Activated gamma-delta T cell (primary cell): ENCODE results near the gene TTLL10.

Experiments
- DNase-seq: peaks from one replicate; lab custom pipeline; 2025; lab: John Stamatoyannopoulos, UW

The TTLL10 gene

DNA sequence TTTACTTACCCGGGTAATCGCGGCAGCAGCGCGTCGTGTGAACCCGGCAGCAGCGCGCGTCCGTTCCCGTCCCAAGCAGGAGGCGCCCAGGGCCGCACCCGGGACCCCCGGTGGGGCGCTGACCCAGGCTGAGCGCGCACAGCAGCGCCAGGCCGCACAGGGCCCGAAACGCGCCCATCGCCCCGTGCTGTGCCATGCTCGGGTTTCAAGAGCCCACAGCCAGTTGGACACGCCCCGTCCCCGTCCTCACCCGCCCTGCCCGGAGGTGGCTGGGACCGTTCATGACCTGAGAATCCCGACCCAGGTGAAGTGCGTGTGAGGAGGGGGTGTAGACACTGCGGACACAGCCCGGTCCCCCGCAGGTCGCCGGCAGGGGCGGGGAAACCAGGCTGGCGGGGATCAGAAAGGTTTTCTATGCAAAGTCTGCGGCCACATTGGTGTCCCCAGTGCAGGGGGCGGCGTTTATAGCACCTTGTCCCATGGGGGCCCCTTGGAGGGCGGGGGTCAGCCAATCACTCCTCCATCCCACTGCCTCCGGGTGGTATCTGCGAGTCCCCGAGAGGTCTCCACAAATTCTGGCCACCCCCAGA lies 32.8 kb downstream of the TTLL10 start, which contains the start of gene TNFRSF18:
Gene TNFRSF18 (minus strand): TSS at position 217 of the 590 bp plus-strand sequence. CDS start 21 bp downstream, at position 196.
- no peak for DNase-seq

DNA sequence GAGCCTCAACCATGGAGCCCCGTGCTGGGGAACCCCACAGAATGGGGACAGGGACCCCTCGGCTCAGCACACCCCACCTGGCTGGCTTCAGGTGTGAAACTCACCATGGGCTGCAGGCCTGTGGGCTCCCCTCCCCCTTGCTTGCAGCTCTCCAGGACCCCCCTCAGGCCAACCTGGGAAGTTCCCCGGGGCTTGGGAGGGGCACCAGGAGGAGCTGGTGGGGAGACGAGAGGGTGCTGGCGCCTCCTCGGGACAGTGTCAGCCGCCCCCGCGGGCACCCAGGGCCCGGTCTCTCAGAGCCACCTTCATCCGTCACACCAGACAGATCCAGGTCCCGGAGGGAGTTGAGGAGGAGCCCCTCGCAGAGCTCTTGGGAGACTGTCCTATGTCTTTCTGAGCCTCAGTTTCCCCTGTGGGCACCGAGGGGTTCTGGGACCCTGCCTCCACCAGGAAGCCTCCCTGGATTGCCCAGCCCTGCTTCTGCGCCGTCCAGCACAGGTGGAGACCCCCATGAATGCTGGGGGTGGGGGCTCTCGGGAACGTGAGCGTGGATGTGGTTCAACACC lies 33.4 kb downstream of the TTLL10 start:
- no peak for DNase-seq

DNA sequence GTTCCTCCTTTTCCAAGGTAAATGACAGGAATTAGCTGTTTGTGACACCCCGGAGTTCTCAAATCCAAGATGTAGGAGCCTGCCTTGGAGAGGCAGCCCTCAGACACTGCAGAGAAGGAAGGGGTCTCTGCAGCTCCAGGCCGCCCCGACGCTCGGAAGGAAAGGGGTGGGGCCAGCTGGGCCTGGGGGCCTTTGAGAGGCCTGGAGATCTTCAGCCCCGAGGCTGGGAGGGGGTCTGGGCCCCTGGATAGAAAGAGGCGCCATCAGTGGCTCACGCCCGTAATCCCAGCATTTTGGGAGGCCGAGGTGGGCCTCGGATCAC lies 33.9 kb downstream of the TTLL10 start:
- no peak for DNase-seq

DNA sequence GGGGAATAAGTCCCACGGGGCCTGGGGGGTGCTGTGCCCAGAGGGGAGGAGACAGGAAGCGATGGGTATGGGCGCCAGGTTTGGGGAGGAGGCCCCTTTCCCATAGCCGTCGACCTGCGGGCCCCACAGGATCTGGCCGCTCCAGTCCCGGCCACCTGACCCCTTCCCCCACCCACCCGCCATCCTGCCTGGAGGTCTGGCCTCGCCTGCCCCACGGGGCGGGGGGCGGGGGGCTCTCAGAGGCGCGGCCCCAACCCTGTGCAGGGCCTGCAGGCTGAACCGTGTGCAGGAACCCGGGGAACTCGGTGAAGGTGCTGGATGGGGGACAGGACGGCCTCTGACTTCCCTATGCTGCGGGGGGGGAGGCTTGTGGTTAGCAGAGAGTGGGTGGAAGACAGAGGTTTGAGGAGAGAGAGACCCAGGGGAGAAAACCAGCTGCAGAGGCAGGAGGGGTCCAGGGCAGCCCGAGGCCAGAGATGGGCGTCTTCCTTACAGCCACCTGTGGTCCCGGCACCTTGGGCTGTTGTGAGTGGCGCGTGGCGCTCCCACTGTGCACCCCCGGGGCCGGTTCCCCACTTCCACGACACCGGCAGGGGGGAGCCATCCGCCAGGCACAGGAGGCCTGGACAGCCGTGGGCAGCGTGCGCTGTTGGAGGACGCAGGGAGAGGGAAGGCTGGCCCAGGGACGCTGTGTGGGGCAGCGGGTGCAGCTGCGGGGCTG lies 35.2 kb downstream of the TTLL10 start:
- no peak for DNase-seq

DNA sequence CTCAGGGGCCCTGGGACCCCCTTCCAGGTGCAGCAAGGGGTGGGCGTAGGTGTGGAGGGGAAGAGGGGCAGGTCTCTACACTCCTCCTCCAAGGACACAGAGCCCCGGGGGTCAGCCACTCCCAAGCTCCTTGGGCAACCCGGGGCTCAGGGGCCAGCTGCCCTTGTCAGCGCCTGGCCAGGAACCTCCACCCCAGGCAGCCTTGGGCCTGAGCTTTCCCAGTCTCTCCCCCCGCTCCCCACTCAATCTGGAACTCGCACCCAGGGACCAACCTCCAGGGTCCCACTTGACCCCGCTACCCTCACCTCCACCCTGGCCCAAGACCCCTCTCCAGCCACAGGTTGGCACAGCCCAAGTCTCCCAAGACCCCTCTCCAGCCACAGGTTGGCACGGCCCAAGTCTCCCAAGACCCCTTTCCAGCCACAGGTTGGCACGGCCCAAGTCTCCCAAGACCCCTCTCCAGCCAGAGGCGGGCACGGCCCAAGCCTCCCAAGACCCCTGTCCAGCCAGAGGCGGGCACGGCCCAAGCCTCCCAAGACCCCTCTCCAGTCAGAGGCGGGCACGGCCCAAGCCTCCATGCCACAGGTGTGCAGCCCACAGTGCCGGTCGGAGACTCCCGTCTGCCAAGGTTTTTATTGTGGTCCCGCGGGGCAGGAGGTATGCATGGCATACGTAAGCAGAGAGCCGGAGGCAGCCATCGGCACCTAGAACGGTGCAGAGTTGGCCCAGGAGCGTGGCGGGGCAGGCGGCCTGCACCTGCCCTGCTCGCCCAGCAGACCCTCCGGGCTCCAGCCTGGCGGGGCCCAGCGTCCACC lies 37.3 kb downstream of the TTLL10 start:
- no peak for DNase-seq

DNA sequence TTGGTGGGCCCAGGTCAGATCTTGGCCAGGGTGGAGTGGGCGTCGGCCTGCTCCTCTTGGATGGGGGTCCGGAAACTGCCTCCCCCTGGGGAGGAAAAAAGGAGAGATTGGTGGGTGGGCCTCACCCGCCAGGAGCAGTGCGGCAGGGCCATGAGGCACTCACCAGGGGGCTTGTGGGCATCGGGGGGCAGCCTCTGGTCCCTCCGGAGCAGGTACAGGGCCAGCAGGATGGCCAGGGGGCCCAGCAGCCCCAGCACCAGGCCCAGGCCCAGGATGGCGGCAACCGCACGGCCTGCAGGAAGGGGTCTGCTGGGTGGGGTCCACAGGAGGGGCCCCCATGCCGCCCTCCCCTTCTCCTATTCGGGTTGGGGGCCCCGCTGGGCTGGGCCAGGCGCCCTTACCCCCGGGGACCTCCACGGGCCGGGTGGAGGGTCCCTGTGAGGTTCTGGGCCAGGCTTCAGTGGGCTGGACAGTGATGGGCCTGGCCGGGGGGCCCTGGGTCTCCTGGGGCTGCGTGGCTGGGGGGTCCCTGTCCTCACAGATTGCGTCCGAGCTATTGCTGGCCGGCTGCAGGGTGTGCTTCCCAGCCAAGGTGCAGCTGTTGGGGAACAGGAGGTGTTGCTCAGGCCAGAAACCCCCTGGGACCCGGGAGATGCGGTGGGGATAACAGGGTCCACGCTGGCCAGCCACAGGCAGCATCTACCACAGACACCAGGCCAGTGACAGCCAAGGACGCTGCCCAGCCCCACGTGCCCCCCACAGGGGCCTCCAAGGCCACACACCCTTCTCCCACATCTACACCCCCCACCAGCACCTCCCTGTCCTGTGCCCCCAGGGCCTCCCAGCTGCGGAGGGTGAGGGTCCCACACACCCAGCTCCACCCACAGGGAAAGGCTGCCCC lies 38.1 kb downstream of the TTLL10 start:
- no peak for DNase-seq

DNA sequence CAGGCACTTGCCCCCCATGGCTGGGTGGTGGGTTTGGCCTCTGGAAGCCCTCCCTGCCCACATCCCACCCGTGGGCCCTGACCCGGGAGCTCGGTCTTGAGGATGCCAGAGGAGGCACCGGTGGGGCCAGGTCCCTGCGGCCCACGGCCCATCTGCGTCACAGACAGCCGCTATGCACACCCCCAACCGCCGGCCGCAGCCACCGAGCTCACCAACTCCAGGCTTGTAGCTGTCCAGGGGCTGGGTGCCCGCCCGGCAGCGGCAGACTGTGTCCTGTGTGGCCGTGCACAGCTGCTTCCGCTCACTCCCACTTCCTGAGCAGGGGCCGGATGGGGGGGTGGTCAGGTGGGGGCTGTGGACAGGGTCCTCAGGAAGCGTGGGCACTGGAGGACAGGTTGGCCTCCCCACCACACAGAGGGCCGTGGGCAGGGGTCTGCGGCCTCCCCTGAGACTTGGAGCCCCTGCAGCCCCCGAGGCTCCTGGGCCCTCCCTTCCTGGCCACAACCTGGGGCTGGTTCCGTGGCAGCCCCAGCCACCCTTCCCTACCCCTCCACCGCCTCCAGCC lies 39.2 kb downstream of the TTLL10 start:
- peak; percentile 70 for DNase-seq

DNA sequence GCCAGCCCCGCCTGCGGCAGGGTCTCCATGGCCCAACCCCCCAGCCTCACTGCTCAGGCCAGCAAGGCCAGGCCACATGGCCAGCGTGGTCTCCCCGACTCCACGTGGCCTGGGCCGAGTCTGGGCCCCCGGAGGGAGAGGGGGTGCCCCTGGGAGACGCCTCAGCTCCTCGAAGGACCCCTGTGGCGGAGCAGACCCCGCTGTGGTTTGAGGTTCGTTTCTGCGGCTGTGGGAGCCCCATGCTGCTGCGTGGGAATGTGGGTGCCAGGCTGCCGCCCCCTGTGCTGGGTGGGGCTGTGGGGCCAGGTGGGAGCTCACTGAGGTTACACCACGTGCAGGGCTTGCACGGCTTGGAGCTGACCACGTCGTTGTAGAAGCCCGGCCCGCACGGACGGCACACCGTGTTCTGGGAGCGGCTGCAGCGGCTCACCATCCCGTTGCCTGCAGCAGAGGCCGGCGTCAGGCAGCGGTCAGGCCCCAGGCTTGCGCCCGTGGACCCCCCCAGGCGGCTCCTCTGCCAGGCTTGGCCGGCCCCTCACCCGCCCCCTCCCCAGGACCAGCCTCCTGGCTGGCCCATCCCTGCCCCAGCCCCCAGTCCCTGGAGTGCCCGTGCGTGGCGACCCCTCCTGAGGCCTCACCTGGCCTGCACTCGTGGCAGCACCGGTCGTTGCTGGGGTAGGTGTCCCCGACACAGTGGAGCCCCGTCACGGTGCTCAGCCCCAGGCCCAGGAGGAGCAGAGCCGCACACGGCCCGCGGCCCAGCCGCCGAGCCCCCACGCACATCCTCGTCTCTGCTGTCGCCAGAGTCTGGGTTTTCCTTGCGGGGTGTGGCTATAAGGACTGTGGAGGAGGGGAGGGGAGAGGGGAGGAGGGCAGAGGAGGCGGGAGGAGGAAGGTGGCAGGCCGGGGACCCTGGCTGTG lies 39.9 kb downstream of the TTLL10 start, which contains the start of gene TNFRSF4:
Gene TNFRSF4 (minus strand): TSS at position 809 of the 921 bp plus-strand sequence. CDS start 26 bp downstream, at position 783.
- peak; percentile 45 for DNase-seq

DNA sequence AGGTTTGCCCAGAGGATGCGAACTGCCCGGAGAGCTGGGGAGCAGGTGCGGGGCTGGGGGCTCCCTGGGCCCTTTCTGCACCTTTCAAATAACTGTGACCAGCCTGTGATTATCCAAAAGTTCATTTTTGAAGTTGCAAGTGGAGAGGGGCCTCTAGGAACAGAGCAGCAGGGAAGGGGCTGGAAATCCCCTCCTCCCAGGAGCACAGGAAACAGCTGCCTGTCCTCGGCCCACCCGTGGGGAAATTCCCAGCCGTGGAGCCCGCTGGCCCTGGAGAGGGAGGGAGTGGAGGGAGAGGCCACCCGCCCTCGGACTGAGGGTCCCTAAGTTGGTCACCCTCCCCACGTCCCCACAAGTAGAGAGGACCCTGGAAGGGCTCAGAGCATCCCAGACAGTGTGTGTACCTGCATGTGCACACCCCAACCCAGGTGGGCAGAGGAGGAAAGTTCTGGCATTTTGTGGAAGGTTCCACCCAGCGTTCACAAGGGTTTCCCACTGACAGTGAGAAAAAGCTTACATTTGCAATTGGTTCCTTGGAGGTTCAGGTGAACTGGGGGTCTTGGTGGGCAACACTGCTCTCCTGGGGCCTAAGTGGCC lies 41.5 kb downstream of the TTLL10 start:
- no peak for DNase-seq

DNA sequence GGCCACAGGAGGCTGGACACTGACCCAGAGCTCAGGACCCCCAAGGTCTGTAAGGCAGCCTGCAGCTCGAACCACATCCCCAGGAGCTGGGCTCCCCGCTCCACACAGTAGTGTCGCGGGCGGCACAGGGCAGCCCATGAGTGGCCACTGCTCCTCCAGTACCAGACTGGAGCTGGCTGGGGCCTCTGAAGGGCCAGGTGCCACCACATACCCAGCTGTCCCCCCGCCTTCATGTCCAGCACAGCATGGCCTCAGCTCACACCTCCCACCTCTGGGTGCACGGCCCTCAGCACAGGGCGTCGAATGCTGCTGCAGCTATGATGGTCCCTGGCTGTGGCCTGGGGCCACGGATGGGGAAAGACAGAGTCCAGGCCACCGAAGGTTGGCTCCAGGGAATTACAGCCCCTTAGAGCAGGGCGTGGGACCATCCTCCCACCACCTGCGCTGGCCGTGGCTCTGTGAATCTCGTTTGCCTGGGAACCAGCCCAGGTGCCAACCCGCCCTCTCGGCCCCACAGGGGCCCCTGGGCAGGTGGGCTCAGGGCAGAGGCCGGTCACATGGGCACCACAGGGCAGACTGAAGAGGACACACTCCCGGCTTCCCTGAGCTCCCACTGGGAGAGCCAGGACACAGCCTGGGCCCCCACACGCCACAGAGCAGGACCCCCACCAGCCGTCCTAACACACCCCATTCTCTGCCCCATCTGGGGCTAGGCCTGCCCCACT lies 42.4 kb downstream of the TTLL10 start:
- no peak for DNase-seq

DNA sequence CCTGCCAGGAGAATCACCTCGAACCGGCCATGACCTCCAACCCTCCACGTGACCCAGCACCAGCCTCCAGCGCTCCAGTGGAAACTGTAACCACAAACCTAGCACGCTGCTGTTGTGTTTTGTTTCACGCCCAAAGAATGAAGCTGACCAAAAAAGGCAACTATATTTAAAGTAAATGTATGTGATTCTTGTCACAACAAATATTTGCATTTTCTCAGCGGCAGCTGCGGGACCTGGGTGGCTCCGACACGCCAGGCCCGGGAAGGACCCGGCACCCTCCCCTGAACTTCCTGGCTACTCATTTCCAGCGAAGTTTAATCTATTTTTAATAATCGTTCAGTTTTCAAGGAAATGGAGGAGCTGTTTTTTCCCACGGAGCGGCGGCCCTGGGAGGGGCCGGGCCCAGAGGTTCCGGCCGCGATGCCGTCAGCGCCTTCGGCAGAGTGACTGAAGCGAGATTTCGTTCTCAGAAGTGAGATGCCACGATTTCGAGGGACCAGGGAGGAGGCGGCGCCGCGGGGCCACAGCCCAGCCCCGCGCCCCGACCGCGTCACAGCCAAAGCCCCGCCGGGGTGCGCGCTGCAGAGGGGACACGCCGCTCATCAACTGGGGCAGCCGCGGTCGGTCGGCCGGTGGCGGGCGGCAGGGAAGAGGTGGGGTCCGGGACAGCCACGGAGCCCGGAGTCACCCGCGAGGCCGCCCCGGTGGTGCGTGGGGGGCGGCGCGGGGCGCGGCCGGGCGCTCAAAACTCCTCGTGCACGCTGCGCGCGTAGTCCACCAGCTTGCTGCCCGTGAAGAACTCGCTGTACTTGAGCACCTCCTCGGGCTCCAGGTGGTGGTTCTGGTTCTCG lies 43.3 kb downstream of the TTLL10 start:
- no peak for DNase-seq

DNA sequence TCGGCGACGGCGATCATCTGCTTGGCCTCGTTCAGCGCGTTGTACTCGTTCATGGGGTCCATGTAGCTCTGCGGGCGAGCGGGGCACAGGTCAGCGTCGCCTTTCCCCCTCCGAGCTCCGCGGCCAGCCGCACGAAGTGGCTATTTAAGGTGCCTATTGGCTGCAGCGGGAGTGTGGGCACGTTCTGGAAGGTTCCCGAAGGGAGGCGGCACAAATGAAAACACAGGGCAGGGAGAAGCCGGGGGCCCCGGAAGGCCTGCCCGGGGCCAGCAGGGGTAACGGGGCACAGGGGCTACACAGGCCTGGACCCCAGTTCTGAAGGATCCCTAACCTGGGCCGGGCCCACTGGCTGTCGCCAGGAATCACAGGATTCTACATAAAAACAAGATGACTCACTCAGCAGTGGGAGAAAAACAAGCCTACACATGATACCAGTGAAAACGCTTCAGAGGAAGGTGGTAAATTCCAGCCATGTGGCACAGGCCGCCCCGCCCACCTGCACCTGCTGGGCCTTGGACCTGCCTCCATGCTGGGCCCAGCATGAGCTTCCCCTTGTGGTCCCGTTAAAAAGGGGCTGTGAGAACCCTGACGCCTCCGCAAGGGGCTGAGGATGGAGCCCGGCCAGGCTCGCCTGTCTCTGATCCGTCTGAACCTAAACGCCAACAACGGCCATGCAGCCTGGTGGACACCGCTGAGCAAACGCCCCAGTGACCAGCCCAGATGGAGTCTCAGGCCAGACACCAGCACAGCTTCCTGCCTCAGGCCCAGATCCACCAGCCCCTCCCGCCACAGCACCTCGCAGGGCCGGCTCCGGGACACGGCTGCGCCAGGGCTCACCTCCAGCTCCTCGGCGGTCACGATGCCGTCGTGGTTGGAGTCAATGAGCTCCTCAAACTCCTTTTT lies 44.2 kb downstream of the TTLL10 start:
- no peak for DNase-seq

DNA sequence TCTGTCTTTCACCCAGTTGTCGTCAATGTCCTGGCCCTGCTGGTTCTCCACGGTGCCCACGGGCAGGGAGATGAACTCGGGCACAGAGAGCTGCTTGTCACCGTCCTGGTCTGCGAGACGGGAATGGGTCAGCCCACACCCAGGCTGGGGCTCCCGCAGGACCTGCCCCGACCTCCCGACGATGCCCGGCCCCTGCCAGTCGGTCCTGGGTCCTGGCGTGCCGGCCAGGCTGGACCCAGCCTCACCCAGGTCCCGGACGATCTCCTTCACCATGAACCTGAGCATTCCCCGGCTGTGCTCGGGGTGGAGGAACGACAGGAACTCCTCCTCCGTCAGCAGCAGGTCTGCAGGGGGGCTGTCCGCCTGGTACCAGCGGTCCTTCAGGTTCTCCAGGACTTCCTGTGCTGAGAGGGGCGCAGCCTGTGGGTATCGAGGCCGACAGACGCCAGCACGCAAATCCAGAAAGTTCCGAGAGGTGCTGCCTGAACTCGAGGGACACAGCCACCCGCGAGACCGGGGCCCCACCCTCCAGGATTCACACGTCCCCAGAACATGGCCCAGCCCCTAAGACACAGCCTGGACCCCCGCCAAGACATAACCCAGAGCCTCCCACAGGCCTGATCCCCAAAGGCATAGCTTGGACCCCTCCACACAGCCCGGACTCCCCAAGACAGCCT lies 45.0 kb downstream of the TTLL10 start:
- DNase-seq: no peak

DNA sequence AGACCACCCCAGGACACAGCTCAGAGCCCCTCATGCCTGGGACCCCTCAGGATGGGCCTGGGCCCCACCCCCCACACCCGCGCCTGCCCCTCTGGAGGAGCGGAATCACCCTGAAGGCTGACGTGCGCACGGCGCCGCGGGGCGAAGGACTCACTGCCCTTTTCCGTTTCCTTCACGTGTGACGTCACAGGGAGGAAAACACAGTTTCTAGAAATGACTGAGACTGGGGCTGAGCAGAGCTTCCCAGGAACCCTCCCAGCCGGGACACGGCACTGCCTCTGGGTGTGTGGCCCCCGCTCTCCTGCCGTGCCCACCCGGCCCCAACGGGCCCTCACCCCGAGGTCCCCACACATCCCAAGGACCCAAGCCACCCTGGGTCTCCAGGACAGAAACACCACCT lies 45.7 kb downstream of the TTLL10 start:
- DNase-seq: no peak

DNA sequence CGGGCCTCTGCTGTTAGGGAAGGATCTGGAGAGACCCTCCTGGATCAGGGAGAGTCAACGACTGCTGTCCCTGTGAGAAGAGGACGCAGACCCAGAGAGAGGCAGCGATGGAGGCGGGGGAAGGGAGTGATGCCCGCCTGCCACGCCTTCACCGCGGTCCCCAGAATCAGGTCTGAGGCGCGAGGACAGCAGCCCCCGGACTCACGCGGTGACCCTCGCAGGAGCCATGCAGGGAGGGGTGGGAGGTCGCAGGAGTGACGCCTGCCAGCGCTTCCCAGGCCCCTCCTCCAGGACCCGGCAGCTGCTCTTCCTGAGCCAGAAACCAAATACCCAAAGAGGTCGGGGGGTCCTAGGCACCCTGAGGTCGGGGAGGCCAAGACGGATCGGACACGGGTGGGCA lies 46.5 kb downstream of the TTLL10 start:
- DNase-seq: no peak

DNA sequence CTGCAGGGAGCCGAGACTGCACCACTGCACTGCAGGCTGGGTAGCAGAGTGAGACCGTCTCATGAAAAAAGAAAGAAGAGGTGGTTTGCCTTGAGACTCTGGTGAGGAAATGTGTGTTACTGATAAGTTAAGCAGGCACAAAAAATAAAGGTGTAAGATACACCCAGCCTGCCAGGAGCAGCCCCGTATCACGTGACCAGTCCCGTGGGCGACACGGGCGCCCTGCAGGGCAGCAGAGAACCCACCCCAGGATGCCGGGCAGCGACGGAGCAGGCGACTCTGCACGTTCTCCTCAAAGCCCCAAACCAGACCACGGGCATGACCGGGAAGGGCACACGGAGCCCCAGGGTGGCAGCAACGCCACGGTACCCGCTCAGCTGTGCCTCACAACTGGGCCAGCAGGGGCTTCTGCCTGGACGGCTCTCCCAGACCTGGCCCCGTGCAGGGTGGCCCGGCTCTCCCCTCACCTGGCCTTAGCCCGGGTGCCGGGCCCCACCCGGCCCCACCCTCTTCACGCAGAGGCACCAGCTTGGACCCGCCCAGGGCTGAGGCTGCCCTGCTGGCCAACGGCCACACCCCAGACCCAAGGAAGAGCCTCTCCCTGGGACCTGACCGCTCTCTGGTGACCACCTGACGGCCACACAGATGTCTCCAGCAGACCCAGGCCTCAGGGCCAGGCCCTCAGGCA lies 48.4 kb downstream of the TTLL10 start:
- DNase-seq: no peak
